GM19372 (cell line): ENCODE measurements around the gene VAMP1.
A peak's percentile ranks its signal among the peaks of the same experiment; 100 is the strongest.
"Not testable (repeated sequence)": the region's sequence is repeated elsewhere in the genome, so short reads cannot be mapped to it uniquely, and the experiment has no call there.

Experiments
- ATAC-seq: cut with Tn5 transposase; IDR thresholded peaks from one replicate; pipeline ENCODE4 v1.9.1; 2021; ENCODE audit warnings: mild to moderate bottlenecking, low read depth, moderate library complexity; ENCODE audit not compliant: unreplicated experiment

VAMP1 gene

GRCh38 chr12:6427796-6428195 is 42.7 kb downstream of the VAMP1 start:
- ATAC-seq, result not testable (repeated sequence)

- ATAC-seq, result peak; percentile 67
These were observed 43.4 kb downstream of the VAMP1 start for GRCh38 chr12:6426882-6427671.

GRCh38 chr12:6425590-6426531 is 44.6 kb downstream of the VAMP1 start:
- no peak for ATAC-seq

- no peak for ATAC-seq
These were observed 45.6 kb downstream of the VAMP1 start for GRCh38 chr12:6424866-6425265.

- ATAC-seq, result no peak
These were observed 46.5 kb downstream of the VAMP1 start for GRCh38 chr12:6424008-6424347.

- ATAC-seq, result no peak
These were observed 47.0 kb downstream of the VAMP1 start for GRCh38 chr12:6423267-6424007.

GRCh38 chr12:6420364-6420763 is 50.1 kb downstream of the VAMP1 start:
- ATAC-seq, result no peak

- no peak for ATAC-seq
These were observed 51.7 kb downstream of the VAMP1 start for GRCh38 chr12:6418796-6419195.

- no peak for ATAC-seq
These were observed 53.9 kb downstream of the VAMP1 start for GRCh38 chr12:6416596-6416995.
